Upper lobe of left lung (tissue), 4 donors: ENCODE results near the gene SFT2D3.

Experiments
- CTCF ChIP-seq, 6 experiments: fragments of 450-650 bp in 4 of 6; fragments of 200-600 bp in 2 of 6; sonication (generic) in 2 of 6; IDR thresholded peaks; one replicate each; pipeline ENCODE4 v1.5.1; 2016 to 2019; ENCODE audit warnings: antibody characterized with exemption in 6 of 6
- POLR2A ChIP-seq, 4 donors: fragments of 450-650 bp; IDR thresholded peaks; one replicate each; pipeline ENCODE4 v1.5.1; 2016 to 2017; ENCODE audit warnings: antibody characterized with exemption in 4 of 4, mild to moderate bottlenecking in 2 of 4
- POLR2AphosphoS5 ChIP-seq, 2 donors: sonication (generic); formaldehyde crosslinking; IDR thresholded peaks; one replicate each; pipeline ENCODE4 v1.5.1; 2017; ENCODE audit warnings: antibody characterized with exemption in 2 of 2

GRCh38 chr2:127683056-127683455, 18.2 kb upstream of the SFT2D3 start:
- TF ChIP-seq CTCF (IDR thresholded peaks at IDR 0.05) (no peak), POLR2AphosphoS5 (IDR thresholded peaks at IDR 0.05) (no peak), POLR2A (IDR thresholded peaks at IDR 0.05) (no peak)
